Caco-2 (cell line): ENCODE data around the gene MED17. TPM values are rescaled to one million over a fixed set of nuclear protein-coding genes. Genes with fewer than 3 reads are reported as not detected.
A peak's percentile ranks its signal among the peaks of the same experiment; 100 is the strongest.

ENCODE experiments used
- BruUV-seq: library from RNA; stranded (reverse); fragments of 400-500 nt; replicated peaks from 2 replicates; lab custom pipeline; 2021; lab: Mats Ljungman, UMichigan
- CTCF ChIA-PET: fragments of 300-600 bp; sonication (Branson Sonifier 250); formaldehyde crosslinking; loops from one replicate; lab custom pipeline; 2022; ENCODE audit warnings: antibody characterized with exemption; lab: Charles Lee
- POLR2A ChIA-PET: fragments of 300-600 bp; sonication (Branson Sonifier 250); formaldehyde crosslinking; loops from one replicate; lab custom pipeline; 2022; ENCODE audit warnings: antibody characterized with exemption; lab: Charles Lee
- DNase-seq, 2 experiments: peaks; one replicate each; pipeline versions ENCODE4 v3.0.0 to v3.0.0-alpha.2; 2020 to 2022
- H3K27me3 ChIP-seq: replicated peaks from 2 replicates; pipeline ENCODE4 v1.6.0; 2011; ENCODE audit warnings: low read length; ENCODE audit not compliant: control insufficient read depth, insufficient read depth
- H3K36me3 ChIP-seq: 2 replicates; pipeline ENCODE4 v1.5.1; 2011; ENCODE audit warnings: low read length; ENCODE audit not compliant: control insufficient read depth, insufficient read depth
- H3K4me1 ChIP-seq: fragments of 250-450 bp; sonication (Bioruptor Pico); 2 replicates; pipeline ENCODE4 v1.5.1; 2020; ENCODE audit warnings: mild to moderate bottlenecking
- H3K4me3 ChIP-seq: 2 replicates; pipeline ENCODE4 v1.5.1; 2011; ENCODE audit warnings: low read depth, mild to moderate bottlenecking, control low read depth, low read length
- H3K9me3 ChIP-seq: fragments of 250-450 bp; sonication (Bioruptor Pico); 2 replicates; pipeline ENCODE4 v1.5.1; 2020; ENCODE audit warnings: mild to moderate bottlenecking, moderate library complexity
- H3K27ac Mint-ChIP-seq: one replicate; pipeline ENCODE4 v1.8.0; 2022; ENCODE audit warnings: mixed read lengths; ENCODE audit not compliant: unreplicated experiment
- H3K27me3 Mint-ChIP-seq: one replicate; pipeline ENCODE4 v1.8.0; 2022; ENCODE audit warnings: mixed read lengths; ENCODE audit not compliant: insufficient read depth, unreplicated experiment
- H3K36me3 Mint-ChIP-seq: one replicate; pipeline ENCODE4 v1.8.0; 2022; ENCODE audit warnings: mild to moderate bottlenecking, mixed read lengths; ENCODE audit not compliant: insufficient read depth, unreplicated experiment
- H3K4me1 Mint-ChIP-seq: one replicate; pipeline ENCODE4 v1.8.0; 2022; ENCODE audit warnings: low read depth, mixed read lengths; ENCODE audit not compliant: unreplicated experiment
- H3K4me3 Mint-ChIP-seq: one replicate; pipeline ENCODE4 v1.8.0; 2022; ENCODE audit warnings: mild to moderate bottlenecking, moderate library complexity, mixed read lengths; ENCODE audit not compliant: unreplicated experiment
- H3K9me3 Mint-ChIP-seq: one replicate; pipeline ENCODE4 v1.8.0; 2022; ENCODE audit warnings: mixed read lengths; ENCODE audit not compliant: unreplicated experiment
- intact Hi-C: fragments of 100-400 bp; cut with micrococcal nuclease; formaldehyde crosslinking; loops from one replicate; pipeline ENCODE4 v1.10.0; 2022; ENCODE audit not compliant: unreplicated experiment
- total RNA-seq: library from RNA; stranded (reverse); gene quantifications from 2 replicates; pipeline ENCODE4 v1.2.3, GENCODE V29; 2022
- TF ChIP-seq, protein P1 (sequence below), 2 experiments: fragments of 200-600 bp in 1 of 2; IDR thresholded peaks; 1 replicate in 1 of 2; 2 replicates in 1 of 2; pipeline versions ENCODE4 v1.5.1 to v1.8.0; 2011 to 2022; ENCODE audit warnings: antibody characterized with exemption in 1 of 2, control low read depth in 1 of 2, inconsistent platforms in 1 of 2, low read depth in 1 of 2, low read length in 1 of 2, mild to moderate bottlenecking in 1 of 2, moderate library complexity in 1 of 2; ENCODE audit not compliant: insufficient read depth in 1 of 2, severe bottlenecking in 1 of 2, unreplicated experiment in 1 of 2

Gene MED17
- total RNA-seq, 1 experiment from 2014 or later: 54.0 TPM

DNA sequence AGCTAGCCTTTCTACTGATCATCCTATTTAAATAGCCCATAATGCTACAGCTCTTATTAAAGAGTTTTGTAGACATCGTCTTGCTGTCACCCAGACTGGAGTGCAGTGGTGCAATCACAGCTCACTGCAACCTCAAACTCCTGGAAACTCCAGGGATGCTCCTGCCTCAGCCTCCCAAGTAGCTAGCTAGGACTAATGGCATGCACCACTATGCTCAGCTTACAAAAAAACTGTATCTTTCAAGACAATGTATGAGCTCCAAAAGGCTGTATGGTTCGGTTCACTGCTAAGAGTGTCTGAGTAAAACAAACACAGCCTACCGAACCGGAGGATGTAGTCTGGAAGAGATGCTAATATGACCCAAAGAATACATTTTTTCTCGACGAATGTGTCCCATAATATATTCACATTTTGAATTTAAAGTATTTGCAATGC is 45.4 kb upstream of the MED17 start:
- Histone ChIP-seq H3K4me1 (peaks cover 41% of the 10 kb centered on the region), H3K9me3 (no peaks in the 10 kb centered on the region), H3K4me3 (peak overlapping the region; percentile 74), H3K36me3 (peaks cover 18% of the 10 kb centered on the region), H3K27me3 (no peaks in the 10 kb centered on the region)
- intact Hi-C loops: no loop called here
- Mint-ChIP-seq H3K4me1 (peaks cover 45% of the 10 kb centered on the region), H3K4me3 (peak overlapping the region; percentile 89), H3K9me3 (no peaks in the 10 kb centered on the region), H3K27ac (peak overlapping the region; percentile 98), H3K27me3 (no peaks in the 10 kb centered on the region), H3K36me3 (peaks cover 88% of the 10 kb centered on the region)
- no TSS peak for BruUV-seq
- TF ChIP-seq, protein P1, sequence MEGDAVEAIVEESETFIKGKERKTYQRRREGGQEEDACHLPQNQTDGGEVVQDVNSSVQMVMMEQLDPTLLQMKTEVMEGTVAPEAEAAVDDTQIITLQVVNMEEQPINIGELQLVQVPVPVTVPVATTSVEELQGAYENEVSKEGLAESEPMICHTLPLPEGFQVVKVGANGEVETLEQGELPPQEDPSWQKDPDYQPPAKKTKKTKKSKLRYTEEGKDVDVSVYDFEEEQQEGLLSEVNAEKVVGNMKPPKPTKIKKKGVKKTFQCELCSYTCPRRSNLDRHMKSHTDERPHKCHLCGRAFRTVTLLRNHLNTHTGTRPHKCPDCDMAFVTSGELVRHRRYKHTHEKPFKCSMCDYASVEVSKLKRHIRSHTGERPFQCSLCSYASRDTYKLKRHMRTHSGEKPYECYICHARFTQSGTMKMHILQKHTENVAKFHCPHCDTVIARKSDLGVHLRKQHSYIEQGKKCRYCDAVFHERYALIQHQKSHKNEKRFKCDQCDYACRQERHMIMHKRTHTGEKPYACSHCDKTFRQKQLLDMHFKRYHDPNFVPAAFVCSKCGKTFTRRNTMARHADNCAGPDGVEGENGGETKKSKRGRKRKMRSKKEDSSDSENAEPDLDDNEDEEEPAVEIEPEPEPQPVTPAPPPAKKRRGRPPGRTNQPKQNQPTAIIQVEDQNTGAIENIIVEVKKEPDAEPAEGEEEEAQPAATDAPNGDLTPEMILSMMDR (IDR thresholded peaks at IDR 0.05; ENCODE audit: insufficient read depth in 1 of 2, low read depth in 1 of 2, low read length in 1 of 2, severe bottlenecking in 1 of 2, unreplicated experiment in 1 of 2): no peak
- POLR2A ChIA-PET: interaction anchor here (0.7 to 1.1 kb wide), 2 partner anchors 9 to 47 kb away, joined by 3 to 10 read pairs; no protein-coding TSS in a partner anchor
- DNase-seq: no peak
- CTCF ChIA-PET: no interaction called here

DNA sequence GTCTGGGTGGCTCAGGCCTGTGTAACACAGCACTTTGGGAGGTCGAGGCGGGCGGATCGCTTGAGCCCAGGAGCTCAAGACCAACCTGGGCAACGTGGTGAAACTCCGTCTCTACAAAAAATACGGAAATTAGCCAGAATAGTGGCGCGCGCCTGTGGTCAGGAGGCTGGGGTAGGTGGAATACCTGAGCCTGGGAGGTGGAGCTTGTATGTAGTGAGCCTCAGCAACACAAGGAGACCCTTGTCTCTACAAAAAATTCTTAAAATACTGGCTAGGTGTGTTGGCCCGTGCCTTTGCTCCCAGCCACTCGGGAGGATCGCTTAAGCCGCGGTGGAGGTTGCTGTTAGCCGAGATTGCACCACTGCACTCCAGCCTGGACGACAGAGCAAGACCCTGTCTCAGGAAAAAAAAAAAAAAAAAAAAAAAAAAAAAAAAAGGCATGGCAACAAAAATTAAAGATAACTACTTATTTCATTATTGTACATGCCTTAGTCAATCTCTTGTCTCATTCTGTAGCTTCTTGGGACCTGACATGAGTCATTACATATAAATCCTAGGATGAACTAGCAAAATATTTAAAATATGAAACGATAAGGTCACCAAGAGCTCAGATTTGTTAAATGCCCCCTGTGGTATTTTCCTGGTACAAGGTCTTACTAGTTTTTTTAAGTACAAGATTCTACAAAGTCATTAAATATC is 43.9 kb upstream of the MED17 start:
- Mint-ChIP-seq H3K36me3 (peaks cover 73% of the 10 kb centered on the region), H3K27ac (peak overlapping the region; percentile 98), H3K27me3 (no peaks in the 10 kb centered on the region), H3K9me3 (no peaks in the 10 kb centered on the region), H3K4me1 (peaks cover 58% of the 10 kb centered on the region), H3K4me3 (peak overlapping the region; percentile 89)
- H3K9me3 ChIP-seq: no peaks in the 10 kb centered on the region
- H3K27me3 ChIP-seq: no peaks in the 10 kb centered on the region
- TF ChIP-seq, protein P1 (IDR thresholded peaks at IDR 0.05; ENCODE audit: insufficient read depth in 1 of 2, low read depth in 1 of 2, low read length in 1 of 2, severe bottlenecking in 1 of 2, unreplicated experiment in 1 of 2): no peak
- DNase-seq: peak; percentile 76 to 80
- peak overlapping the region; percentile 74 for H3K4me3 ChIP-seq
- peaks cover 15% of the 10 kb centered on the region for H3K36me3 ChIP-seq
- no TSS peak for BruUV-seq
- H3K4me1 ChIP-seq: peaks cover 49% of the 10 kb centered on the region
- ChIA-PET POLR2A (interaction anchor here (0.5 to 3.9 kb wide), 9 partner anchors 8 to 1471 kb away, joined by 3 to 130 read pairs (median 9); partner anchors contain the start of genes CEP295 and MED17), CTCF (interaction anchor here (0.7 to 3.6 kb wide), 2 partner anchors 43 to 165 kb away, joined by 5 to 57 read pairs; partner anchors contain the start of gene MED17)
- intact Hi-C loops: loop anchor here (2.0 kb wide), 1 partner anchor 755 kb away; no protein-coding TSS in a partner anchor

DNA sequence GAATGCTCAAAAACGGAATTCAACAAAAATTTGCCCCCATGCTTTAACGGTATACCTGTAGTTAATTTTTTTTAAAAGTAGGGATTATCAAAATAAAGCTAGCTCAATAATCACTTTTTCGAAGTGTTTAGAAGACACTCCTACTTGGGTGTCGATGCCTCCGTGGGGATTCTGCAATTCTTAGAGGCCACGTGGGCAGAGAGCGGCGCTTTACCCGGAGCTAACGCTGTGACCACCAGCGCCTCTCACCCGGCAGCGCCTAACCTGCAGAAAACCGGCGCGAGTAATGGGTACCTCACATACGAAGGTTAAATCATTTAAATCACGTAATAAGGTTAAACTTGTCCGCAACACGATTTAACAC is 43.4 kb upstream of the MED17 start:
- TF ChIP-seq, protein P1 (IDR thresholded peaks at IDR 0.05; ENCODE audit: insufficient read depth in 1 of 2, low read depth in 1 of 2, low read length in 1 of 2, severe bottlenecking in 1 of 2, unreplicated experiment in 1 of 2): no peak
- Mint-ChIP-seq H3K36me3 (peaks cover 67% of the 10 kb centered on the region), H3K4me1 (peaks cover 59% of the 10 kb centered on the region), H3K9me3 (no peaks in the 10 kb centered on the region), H3K4me3 (peak overlapping the region; percentile 89), H3K27ac (peak overlapping the region; percentile 98), H3K27me3 (no peaks in the 10 kb centered on the region)
- Histone ChIP-seq H3K4me1 (peaks cover 50% of the 10 kb centered on the region), H3K36me3 (peaks cover 13% of the 10 kb centered on the region), H3K9me3 (no peaks in the 10 kb centered on the region), H3K27me3 (no peaks in the 10 kb centered on the region), H3K4me3 (peak overlapping the region; percentile 74)
- intact Hi-C loops: loop anchor here (1.0 to 2.0 kb wide), 3 partner anchors 30 to 754 kb away; partner anchors contain the start of gene MED17
- no TSS peak for BruUV-seq
- ChIA-PET POLR2A (interaction anchor here (0.7 to 3.9 kb wide), 7 partner anchors 8 to 199 kb away, joined by 3 to 130 read pairs (median 9); partner anchors contain the start of genes CEP295 and MED17), CTCF (interaction anchor here (0.6 to 3.6 kb wide), 2 partner anchors 43 to 170 kb away, joined by 3 to 57 read pairs; partner anchors contain the start of gene MED17)
- peak; percentile 78 to 84 for DNase-seq
